Measurements from ENCODE around the gene SLC25A47. TPM values are rescaled to one million over a fixed set of nuclear protein-coding genes. Genes with fewer than 3 reads are reported as not detected.

The SLC25A47 gene
- total and polyA plus RNA-seq, 4 experiments from 2014 or later, result not detected

GRCh38 chr14:100298551-100299237 lies 24.4 kb upstream of the SLC25A47 start:
- no peaks in the 10 kb centered on the region for H3K27me3 ChIP-seq (ENCODE audit: insufficient read depth, low read length)
- no peaks in the 10 kb centered on the region for H3K4me1 Mint-ChIP-seq
- H3K4me3 ChIP-seq (ENCODE audit: low read length in 2 of 2), result no peak overlapping the region
- peak overlapping the region in 1 of 7 donors; percentile 19 for H3K27ac Mint-ChIP-seq
- ChIA-PET CTCF (ENCODE audit: partially characterized antibody) (no interaction called here), POLR2A (ENCODE audit: partially characterized antibody) (no interaction called here)
- no peak overlapping the region for H3K4me3 Mint-ChIP-seq
- no peak for DNase-seq
- no peaks in the 10 kb centered on the region for H3K36me3 Mint-ChIP-seq
- intact Hi-C loops (cut with micrococcal nuclease), result no loop called here
- no peaks in the 10 kb centered on the region for H3K27me3 Mint-ChIP-seq
- H3K4me1 ChIP-seq (ENCODE audit: insufficient read depth, low read length), result no peaks in the 10 kb centered on the region
- no peaks in the 10 kb centered on the region for H3K36me3 ChIP-seq (ENCODE audit: insufficient read depth, low read length)
- no peak overlapping the region for H3K27ac ChIP-seq (ENCODE audit: low read depth, low read length)
- H3K9me3 ChIP-seq (ENCODE audit: control insufficient read depth in 1 of 2, low read length in 2 of 2), result no peaks in the 10 kb centered on the region
- H3K9me3 Mint-ChIP-seq, result no peaks in the 10 kb centered on the region

- H3K36me3 ChIP-seq (ENCODE audit: insufficient read depth, low read length), result no peaks in the 10 kb centered on the region
- H3K9me3 ChIP-seq (ENCODE audit: control insufficient read depth in 1 of 2, low read length in 2 of 2), result no peaks in the 10 kb centered on the region
- Mint-ChIP-seq H3K4me3 (no peak overlapping the region), H3K27me3 (no peaks in the 10 kb centered on the region), H3K27ac (no peak overlapping the region), H3K36me3 (no peaks in the 10 kb centered on the region), H3K9me3 (no peaks in the 10 kb centered on the region), H3K4me1 (no peaks in the 10 kb centered on the region)
- no peak overlapping the region for H3K27ac ChIP-seq (ENCODE audit: low read depth, low read length)
- ChIA-PET CTCF (ENCODE audit: partially characterized antibody) (no interaction called here), POLR2A (ENCODE audit: partially characterized antibody) (no interaction called here)
- intact Hi-C loops (cut with micrococcal nuclease), result no loop called here
- H3K4me3 ChIP-seq (ENCODE audit: low read length in 2 of 2), result no peak overlapping the region
- H3K4me1 ChIP-seq (ENCODE audit: insufficient read depth, low read length), result no peaks in the 10 kb centered on the region
- no peaks in the 10 kb centered on the region for H3K27me3 ChIP-seq (ENCODE audit: insufficient read depth, low read length)
- no peak for DNase-seq
Observed at GRCh38 chr14:100299238-100299560, 23.9 kb upstream of the SLC25A47 start.

GRCh38 chr14:100302616-100303015 lies 20.5 kb upstream of the SLC25A47 start:
- peaks cover 0 to 2% of the 10 kb centered on the region in 2 donors for H3K36me3 Mint-ChIP-seq
- DNase-seq, result no peak
- intact Hi-C loops (cut with micrococcal nuclease), result no loop called here
- ChIA-PET POLR2A (ENCODE audit: partially characterized antibody) (no interaction called here), CTCF (ENCODE audit: partially characterized antibody) (interaction anchor here (0.7 kb wide), 1 partner anchor 99 kb away, joined by 3 read pairs; no protein-coding TSS in a partner anchor)
- H3K27me3 ChIP-seq (ENCODE audit: insufficient read depth, low read length), result no peaks in the 10 kb centered on the region
- no peak overlapping the region for H3K4me3 Mint-ChIP-seq
- no peaks in the 10 kb centered on the region for H3K27me3 Mint-ChIP-seq
- no peak overlapping the region for H3K4me3 ChIP-seq (ENCODE audit: low read length in 2 of 2)
- no peaks in the 10 kb centered on the region for H3K36me3 ChIP-seq (ENCODE audit: insufficient read depth, low read length)
- H3K4me1 ChIP-seq (ENCODE audit: insufficient read depth, low read length), result peaks cover 10% of the 10 kb centered on the region
- H3K9me3 Mint-ChIP-seq, result no peaks in the 10 kb centered on the region
- peak overlapping the region in 1 of 7 donors; percentile 19 for H3K27ac Mint-ChIP-seq
- no peaks in the 10 kb centered on the region for H3K9me3 ChIP-seq (ENCODE audit: control insufficient read depth in 1 of 2, low read length in 2 of 2)
- peaks cover 5 to 13% (median 9%) of the 10 kb centered on the region in 4 donors for H3K4me1 Mint-ChIP-seq
- no peak overlapping the region for H3K27ac ChIP-seq (ENCODE audit: low read depth, low read length)

GRCh38 chr14:100303179-100303578 lies 20.0 kb upstream of the SLC25A47 start:
- DNase-seq, result no peak
- H3K4me1 Mint-ChIP-seq, result peaks cover 5 to 13% (median 9%) of the 10 kb centered on the region in 4 donors
- no peaks in the 10 kb centered on the region for H3K36me3 ChIP-seq (ENCODE audit: insufficient read depth, low read length)
- peaks cover 10% of the 10 kb centered on the region for H3K4me1 ChIP-seq (ENCODE audit: insufficient read depth, low read length)
- no peak overlapping the region for H3K4me3 Mint-ChIP-seq
- no peak overlapping the region for H3K27ac ChIP-seq (ENCODE audit: low read depth, low read length)
- no peaks in the 10 kb centered on the region for H3K27me3 Mint-ChIP-seq
- ChIA-PET CTCF (ENCODE audit: partially characterized antibody) (interaction anchor here (0.7 kb wide), 1 partner anchor 100 kb away, joined by 3 read pairs; no protein-coding TSS in a partner anchor), POLR2A (ENCODE audit: partially characterized antibody) (no interaction called here)
- H3K36me3 Mint-ChIP-seq, result peaks cover 0 to 2% of the 10 kb centered on the region in 2 donors
- H3K9me3 Mint-ChIP-seq, result no peaks in the 10 kb centered on the region
- no peaks in the 10 kb centered on the region for H3K27me3 ChIP-seq (ENCODE audit: insufficient read depth, low read length)
- no peaks in the 10 kb centered on the region for H3K9me3 ChIP-seq (ENCODE audit: control insufficient read depth in 1 of 2, low read length in 2 of 2)
- no peak overlapping the region for H3K4me3 ChIP-seq (ENCODE audit: low read length in 2 of 2)
- peak overlapping the region in 1 of 7 donors; percentile 19 for H3K27ac Mint-ChIP-seq
- intact Hi-C loops (cut with micrococcal nuclease), result no loop called here

GRCh38 chr14:100303925-100304324 lies 19.2 kb upstream of the SLC25A47 start:
- Histone ChIP-seq H3K4me3 (ENCODE audit: low read length in 2 of 2) (no peak overlapping the region), H3K9me3 (ENCODE audit: control insufficient read depth in 1 of 2, low read length in 2 of 2) (no peaks in the 10 kb centered on the region), H3K4me1 (ENCODE audit: insufficient read depth, low read length) (peaks cover 10% of the 10 kb centered on the region), H3K27ac (ENCODE audit: low read depth, low read length) (no peak overlapping the region), H3K27me3 (ENCODE audit: insufficient read depth, low read length) (no peaks in the 10 kb centered on the region), H3K36me3 (ENCODE audit: insufficient read depth, low read length) (no peaks in the 10 kb centered on the region)
- POLR2A ChIA-PET (ENCODE audit: partially characterized antibody), result no interaction called here
- Mint-ChIP-seq H3K36me3 (peaks cover 0 to 2% of the 10 kb centered on the region in 2 donors), H3K4me1 (peaks cover 5 to 13% (median 9%) of the 10 kb centered on the region in 4 donors), H3K4me3 (no peak overlapping the region), H3K9me3 (no peaks in the 10 kb centered on the region), H3K27ac (no peak overlapping the region), H3K27me3 (no peaks in the 10 kb centered on the region)
- DNase-seq, result no peak
- intact Hi-C loops (cut with micrococcal nuclease), result no loop called here
- CTCF ChIA-PET (ENCODE audit: partially characterized antibody), result no interaction called here

- H3K27ac ChIP-seq (ENCODE audit: low read depth, low read length), result no peak overlapping the region
- H3K36me3 Mint-ChIP-seq, result peaks cover 0 to 2% of the 10 kb centered on the region in 2 donors
- ChIA-PET POLR2A (ENCODE audit: partially characterized antibody) (no interaction called here), CTCF (ENCODE audit: partially characterized antibody) (interaction anchor here (0.9 kb wide), 1 partner anchor 82 kb away, joined by 3 read pairs; no protein-coding TSS in a partner anchor)
- peak overlapping the region in 6 of 7 donors; percentile 35 to 93 (median 67) for H3K27ac Mint-ChIP-seq
- peaks cover 10% of the 10 kb centered on the region for H3K4me1 ChIP-seq (ENCODE audit: insufficient read depth, low read length)
- H3K27me3 Mint-ChIP-seq, result no peaks in the 10 kb centered on the region
- no peaks in the 10 kb centered on the region for H3K27me3 ChIP-seq (ENCODE audit: insufficient read depth, low read length)
- no peaks in the 10 kb centered on the region for H3K36me3 ChIP-seq (ENCODE audit: insufficient read depth, low read length)
- peaks cover 5 to 13% (median 9%) of the 10 kb centered on the region in 4 donors for H3K4me1 Mint-ChIP-seq
- DNase-seq, result peak in 1 of 5 donors; percentile 38
- H3K9me3 Mint-ChIP-seq, result no peaks in the 10 kb centered on the region
- H3K4me3 ChIP-seq (ENCODE audit: low read length in 2 of 2), result peak overlapping the region; percentile 42 to 60
- intact Hi-C loops (cut with micrococcal nuclease), result no loop called here
- H3K9me3 ChIP-seq (ENCODE audit: control insufficient read depth in 1 of 2, low read length in 2 of 2), result no peaks in the 10 kb centered on the region
- H3K4me3 Mint-ChIP-seq, result peak overlapping the region; percentile 79 to 90 (median 84)
Observed at GRCh38 chr14:100304825-100305323, 18.3 kb upstream of the SLC25A47 start.

GRCh38 chr14:100305324-100306100 lies 17.6 kb upstream of the SLC25A47 start:
- H3K4me1 ChIP-seq (ENCODE audit: insufficient read depth, low read length), result peaks cover 10% of the 10 kb centered on the region
- peak overlapping the region; percentile 42 to 60 for H3K4me3 ChIP-seq (ENCODE audit: low read length in 2 of 2)
- ChIA-PET POLR2A (ENCODE audit: partially characterized antibody) (no interaction called here), CTCF (ENCODE audit: partially characterized antibody) (interaction anchor here (0.9 kb wide), 1 partner anchor 81 kb away, joined by 3 read pairs; no protein-coding TSS in a partner anchor)
- intact Hi-C loops (cut with micrococcal nuclease), result loop anchor here (1.0 to 2.0 kb wide), 2 partner anchors 21 to 71 kb away; partner anchors contain the start of gene WDR25
- H3K36me3 Mint-ChIP-seq, result peaks cover 0 to 2% of the 10 kb centered on the region in 2 donors
- no peaks in the 10 kb centered on the region for H3K9me3 Mint-ChIP-seq
- H3K4me1 Mint-ChIP-seq, result peaks cover 5 to 13% (median 9%) of the 10 kb centered on the region in 4 donors
- peak overlapping the region in 4 of 7 donors; percentile 60 to 93 (median 75) for H3K27ac Mint-ChIP-seq
- H3K27ac ChIP-seq (ENCODE audit: low read depth, low read length), result peak overlapping the region; percentile 46
- H3K9me3 ChIP-seq (ENCODE audit: control insufficient read depth in 1 of 2, low read length in 2 of 2), result no peaks in the 10 kb centered on the region
- H3K27me3 ChIP-seq (ENCODE audit: insufficient read depth, low read length), result no peaks in the 10 kb centered on the region
- peak in 4 of 5 donors; percentile 14 to 53 (median 28) for DNase-seq
- H3K27me3 Mint-ChIP-seq, result no peaks in the 10 kb centered on the region
- peak overlapping the region; percentile 79 to 90 (median 84) for H3K4me3 Mint-ChIP-seq
- H3K36me3 ChIP-seq (ENCODE audit: insufficient read depth, low read length), result no peaks in the 10 kb centered on the region
